Inflammatory macrophage (primary cell): ENCODE measurements around the gene INTS6L.
A peak's percentile ranks its signal among the peaks of the same experiment; 100 is the strongest.

ENCODE experiments used
- DNase-seq, 2 donors: peaks; one replicate each; pipeline ENCODE4 v3.0.0-alpha.2; 2020 to 2022
- total RNA-seq, 18 experiments: gene quantifications; one replicate each; lab custom pipeline; 2026; ENCODE audit warnings: mixed read lengths in 6 of 18, inconsistent platforms in 2 of 18; lab: John Stamatoyannopoulos, UW

INTS6L gene
- total RNA-seq, result 10.1 to 26.7 (median 15.7) reads per million in 18 experiments

DNA sequence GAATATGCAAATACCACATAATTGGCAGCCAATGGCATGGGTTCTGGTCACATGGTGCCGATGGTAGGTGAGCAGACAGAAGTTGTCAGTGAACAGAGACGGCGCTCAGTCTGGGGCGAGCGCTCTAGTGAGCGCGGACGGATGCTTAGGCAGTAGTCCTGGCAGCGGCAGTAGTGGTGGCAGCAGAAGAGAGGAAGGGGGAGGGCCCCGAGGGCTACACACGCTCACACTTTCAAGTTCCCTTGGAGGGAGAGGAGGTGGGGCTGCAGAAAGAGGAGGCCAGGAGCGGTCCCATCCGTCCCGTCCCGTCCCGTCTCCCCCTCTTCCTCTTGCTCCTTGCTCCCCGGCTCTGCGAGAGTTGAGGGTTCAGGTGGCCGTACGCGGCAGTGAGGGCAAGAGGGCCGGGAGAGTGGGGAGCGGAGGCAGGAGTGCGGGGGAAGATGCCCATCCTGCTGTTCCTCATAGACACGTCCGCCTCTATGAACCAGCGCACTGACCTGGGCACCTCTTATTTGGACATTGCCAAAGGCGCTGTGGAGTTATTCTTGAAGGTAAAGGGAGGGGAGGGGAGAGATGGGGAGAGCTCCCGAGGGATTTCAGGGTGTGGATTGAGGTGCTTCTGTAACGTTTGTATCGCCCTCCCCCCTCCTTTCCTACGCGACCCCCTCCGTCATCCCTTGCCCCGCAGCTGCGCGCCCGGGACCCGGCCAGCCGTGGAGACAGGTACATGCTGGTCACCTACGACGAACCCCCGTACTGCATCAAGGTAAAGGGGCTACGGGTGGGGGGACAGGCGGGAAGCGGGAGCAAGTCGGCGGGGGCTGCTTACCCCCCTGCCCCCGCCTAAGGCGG lies at the start of gene INTS6L:
Gene INTS6L (plus strand): TSS at position 108 of the 852 bp plus-strand sequence. CDS start 333 bp downstream, at position 441.
- DNase-seq, result peak; percentile 85 to 88

DNA sequence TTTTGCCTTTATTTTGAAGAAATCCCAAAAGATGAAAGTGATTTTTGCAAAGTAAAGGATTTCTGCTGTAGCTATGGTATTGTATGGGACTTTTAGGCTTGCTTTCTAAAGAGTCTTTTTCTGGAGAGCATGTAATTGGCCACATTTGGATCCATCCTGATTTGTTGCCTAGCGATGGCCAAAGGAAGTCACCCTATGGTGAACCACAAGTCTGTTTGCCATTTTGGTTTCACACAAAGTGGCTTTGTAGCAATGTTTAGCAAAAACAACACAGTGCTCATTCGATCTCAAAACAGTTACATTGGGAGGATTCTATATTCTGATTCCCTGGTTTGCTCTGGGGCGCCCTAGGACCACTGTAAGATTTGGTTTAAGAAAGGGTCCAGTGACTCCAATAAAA lies 44.1 kb upstream of the INTS6L start:
- DNase-seq, result no peak

DNA sequence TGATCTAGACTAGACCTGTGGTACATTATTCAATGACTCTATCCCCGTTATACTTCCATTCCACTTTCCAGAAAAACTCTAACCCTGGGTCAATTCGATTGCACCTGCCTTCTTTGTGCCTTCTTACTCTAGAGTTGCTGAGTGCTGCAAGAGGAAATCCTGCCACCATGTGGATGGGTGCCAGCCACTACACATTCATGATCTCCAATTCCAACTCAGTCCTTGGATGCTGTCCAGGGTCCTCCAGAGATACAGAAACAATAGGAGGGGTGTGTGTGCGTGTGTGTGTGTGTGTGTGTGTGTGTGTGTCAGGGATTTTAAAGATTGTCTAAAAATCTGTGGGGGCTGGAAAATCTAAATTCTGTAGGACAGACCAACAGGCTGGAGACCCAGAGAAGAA lies 42.9 kb upstream of the INTS6L start:
- DNase-seq, result peak; percentile 30 to 49

- no peak for DNase-seq
These were observed 40.4 kb upstream of the INTS6L start for GRCh38 chrX:135480076-135480475.

DNA sequence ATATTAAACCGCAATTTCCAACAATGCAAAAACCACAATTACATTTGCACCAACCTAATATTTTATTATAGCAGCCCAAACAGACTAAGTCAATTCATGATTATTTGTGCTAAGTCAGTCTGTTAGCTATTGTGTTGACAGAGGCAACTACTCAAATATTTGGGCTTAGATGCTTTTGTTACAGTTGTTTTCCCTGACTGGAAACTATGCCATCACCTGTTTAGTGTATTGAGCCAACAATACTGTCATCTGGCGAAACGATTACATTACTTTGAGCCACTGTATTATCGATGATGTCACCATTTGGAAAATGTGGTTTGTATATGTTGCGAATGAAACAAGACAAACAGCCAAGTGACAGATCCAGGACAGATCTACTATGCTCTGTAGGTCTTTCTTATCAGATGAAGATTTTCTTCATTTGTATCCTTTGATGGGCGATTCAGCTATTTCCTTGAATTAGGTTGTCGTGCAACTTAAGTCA lies 38.7 kb upstream of the INTS6L start:
- no peak for DNase-seq

GRCh38 chrX:135484641-135485289 lies 35.7 kb upstream of the INTS6L start:
- DNase-seq, result peak; percentile 40 to 51

- DNase-seq, result no peak
These were observed 30.9 kb upstream of the INTS6L start for GRCh38 chrX:135489542-135489941.

- DNase-seq, result no peak
These were observed 29.4 kb upstream of the INTS6L start for GRCh38 chrX:135490979-135491514.

- DNase-seq, result no peak
These were observed 26.0 kb upstream of the INTS6L start for GRCh38 chrX:135494453-135494852.

DNA sequence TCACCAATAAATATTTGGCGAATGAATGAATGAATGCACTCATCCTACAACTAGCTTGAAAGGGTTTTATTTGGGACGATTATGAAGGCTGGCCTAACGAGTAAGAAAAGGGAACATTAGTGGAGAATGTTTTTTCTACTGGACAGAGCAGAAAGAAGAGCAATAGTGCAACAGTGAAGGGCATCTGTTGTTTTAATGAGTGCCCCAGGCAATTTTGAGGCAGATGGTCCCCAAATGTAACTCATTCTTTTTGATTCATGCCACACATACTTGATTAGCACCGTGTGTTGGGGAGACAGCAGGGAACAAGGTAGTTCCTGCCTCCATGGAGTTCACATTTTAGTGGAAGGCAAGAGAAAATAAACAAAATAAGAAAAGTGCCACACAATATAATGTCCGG lies 22.7 kb upstream of the INTS6L start:
- no peak for DNase-seq

- no peak for DNase-seq
These were observed 22.2 kb upstream of the INTS6L start for GRCh38 chrX:135498236-135498635.

GRCh38 chrX:135505351-135505750 lies 15.1 kb upstream of the INTS6L start:
- no peak for DNase-seq

DNA sequence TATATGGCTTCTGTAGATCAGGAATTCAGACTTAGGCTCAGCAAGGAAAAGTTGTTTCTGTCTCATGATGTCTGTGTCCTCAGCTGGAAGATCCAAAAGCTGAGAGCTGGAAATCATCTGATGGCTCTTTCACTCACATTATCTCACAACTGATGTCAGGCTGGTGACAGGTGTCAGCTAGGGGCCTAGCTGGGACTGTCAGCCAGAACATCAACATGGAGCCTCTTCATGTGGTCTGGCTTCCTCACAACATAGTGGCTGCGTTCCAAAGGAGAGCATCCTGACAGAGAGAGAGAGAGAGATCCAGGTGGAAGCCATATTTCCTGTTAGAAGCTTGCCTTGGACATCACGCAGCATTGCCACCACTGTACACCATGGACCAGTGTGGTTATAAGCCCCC lies 10.6 kb upstream of the INTS6L start:
- no peak for DNase-seq

DNA sequence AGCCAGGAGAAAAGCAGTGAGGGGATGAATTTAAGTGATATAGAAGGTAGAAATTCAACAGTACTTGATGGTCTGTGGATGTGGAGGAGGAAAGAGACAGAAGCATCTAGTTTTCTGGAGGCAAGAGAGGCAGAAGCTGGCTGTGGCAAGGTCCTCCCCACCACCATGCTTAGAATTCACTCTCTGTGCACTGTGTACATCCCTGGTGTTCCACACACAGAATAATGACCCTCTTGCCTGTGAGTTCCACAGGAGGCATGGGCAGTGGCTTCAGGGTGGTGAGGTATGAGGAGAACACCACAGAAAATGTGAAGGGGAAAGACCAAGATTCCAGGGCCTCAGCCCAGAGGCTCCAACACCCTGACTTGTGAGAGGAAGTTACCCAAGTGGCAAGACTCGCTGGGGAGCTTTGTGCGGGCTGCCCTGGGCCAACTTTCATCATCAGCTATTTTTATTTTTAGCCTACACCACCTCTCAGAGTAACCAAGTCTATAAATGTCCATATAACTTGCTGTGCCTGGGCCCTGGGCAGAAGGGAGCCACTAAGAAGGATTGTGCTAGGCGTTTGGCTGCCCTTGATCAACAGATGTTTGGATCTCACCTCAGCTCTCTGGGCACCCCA lies 7.8 kb upstream of the INTS6L start:
- DNase-seq, result peak; percentile 50 to 52

DNA sequence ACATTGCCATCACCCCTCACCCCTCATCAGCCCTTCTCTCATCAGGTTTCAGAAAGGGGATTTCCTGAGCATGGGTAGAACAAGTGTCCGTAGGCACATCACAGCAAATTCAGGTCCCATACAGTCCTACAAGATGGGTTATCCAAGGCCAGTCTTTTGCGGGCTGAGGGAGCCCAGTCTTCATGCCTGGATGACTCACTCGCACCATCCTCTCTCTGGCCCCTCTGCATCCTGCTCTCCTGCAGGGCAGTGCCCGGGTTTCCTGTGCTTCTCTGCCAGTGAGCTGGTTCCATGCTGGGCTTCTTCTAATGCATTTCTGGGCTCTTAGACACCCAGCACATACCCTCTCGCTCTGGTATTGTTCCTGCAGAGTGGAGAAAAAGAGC lies 7.3 kb upstream of the INTS6L start:
- no peak for DNase-seq

DNA sequence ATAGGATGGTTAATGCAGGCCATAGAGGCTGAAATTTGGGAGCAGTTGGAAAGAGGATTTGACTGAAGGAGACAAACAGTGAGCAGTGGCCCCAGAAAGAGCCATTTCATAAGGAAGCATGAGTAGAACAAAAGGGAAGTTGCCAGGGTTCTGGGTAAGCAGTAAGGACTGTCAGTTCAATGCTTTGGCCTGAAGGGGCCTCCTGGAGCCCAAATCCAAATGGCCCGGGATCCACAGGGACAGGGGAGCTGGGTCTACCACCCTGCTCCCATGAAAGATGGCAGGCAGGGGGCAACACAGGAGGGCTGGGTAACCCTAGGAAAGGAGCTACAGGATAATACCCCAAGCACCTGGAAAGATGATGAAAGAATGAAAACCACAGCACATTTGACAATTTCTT lies 4.1 kb upstream of the INTS6L start:
- peak; percentile 49 to 50 for DNase-seq

DNA sequence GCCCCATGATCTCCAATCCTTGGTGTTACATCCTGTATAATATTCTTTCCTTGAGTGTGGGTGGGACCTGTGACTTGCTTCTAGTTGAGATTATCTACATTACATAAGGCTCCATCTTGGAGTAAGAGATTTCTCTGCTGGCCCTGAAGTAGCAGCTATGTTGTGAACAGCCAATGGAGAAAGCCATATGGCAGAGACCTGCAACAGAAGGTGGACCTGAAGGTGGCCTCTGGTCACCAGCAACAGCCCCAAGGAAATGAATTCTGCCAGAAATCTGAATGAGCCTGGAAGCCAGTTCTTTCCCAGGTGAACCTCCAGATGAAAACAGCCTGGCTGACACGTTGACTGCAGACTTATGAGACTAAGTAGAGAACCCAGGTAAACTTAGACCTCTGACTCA lies 2.3 kb upstream of the INTS6L start:
- DNase-seq, result no peak

DNA sequence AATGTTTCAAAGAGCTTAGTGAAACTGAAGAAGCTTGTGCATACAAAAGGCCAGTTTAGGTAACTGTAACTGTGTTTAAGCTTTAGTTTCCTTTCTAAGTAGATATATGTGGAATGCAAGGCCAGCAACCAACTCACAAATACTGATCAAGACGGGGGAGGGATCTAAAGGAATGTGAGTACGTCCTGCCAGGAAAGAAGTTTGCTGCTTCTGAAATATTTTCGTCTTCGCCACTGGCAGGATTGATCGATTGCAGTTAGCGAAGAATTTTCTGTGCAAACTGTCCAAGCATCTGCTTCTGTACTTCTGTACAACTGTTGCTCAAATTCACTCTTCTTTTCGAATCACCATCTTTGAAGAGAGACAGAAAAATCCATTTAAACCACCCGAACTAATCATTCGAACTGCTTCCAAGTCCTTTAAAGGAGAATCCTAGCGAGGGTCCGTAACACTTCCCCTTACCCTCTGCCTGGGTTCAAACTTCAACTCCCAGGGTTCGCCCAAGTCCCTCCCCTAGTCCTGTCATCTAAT lies 373 bp upstream of the INTS6L start:
- peak in 1 of 2 donors; percentile 4 for DNase-seq

GRCh38 chrX:135521405-135522131 lies 1.1 kb downstream of the INTS6L start:
- peak; percentile 83 to 84 for DNase-seq

DNA sequence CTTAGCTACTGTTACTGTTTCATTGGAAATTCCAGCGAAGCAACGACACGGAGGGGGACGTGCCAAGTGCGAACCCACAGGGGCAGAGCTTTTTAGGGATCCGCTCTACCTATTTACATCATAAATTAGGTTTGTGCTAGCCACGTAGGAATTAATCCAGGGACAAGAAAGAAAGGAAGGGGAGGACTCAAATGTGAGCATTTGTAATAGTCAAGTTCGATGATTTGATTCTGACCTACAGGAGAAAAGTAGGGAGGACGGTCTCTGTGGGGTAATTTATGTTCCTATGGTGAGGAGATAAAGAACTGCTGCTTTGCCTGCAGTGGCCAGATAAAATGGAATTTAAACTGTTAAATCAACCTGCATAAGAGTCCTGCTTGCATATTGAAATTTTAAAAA lies 1.7 kb downstream of the INTS6L start:
- DNase-seq, result no peak

- no peak for DNase-seq
These were observed 2.6 kb downstream of the INTS6L start for GRCh38 chrX:135522878-135523693.
